Activated CD8-positive, alpha-beta memory T cell treated with anti-CD3 and anti-CD28 coated beads, Interleukin-2, amount 10 ng/mL, durations not matched to agents 7 days and 5 days (primary cell): ENCODE results near the gene GFOD1. TPM values are rescaled to one million over a fixed set of nuclear protein-coding genes. Genes with fewer than 3 reads are reported as not detected.
A peak's percentile ranks its signal among the peaks of the same experiment; 100 is the strongest.
"Not testable (repeated sequence)": the region's sequence is repeated elsewhere in the genome, so short reads cannot be mapped to it uniquely, and the experiment has no call there.

Source experiments
- ATAC-seq: fragments of 150-1000 bp; cut with Tn5 transposase; one replicate; pipeline ENCODE4 v1.10.0; 2021; ENCODE audit warnings: moderate library complexity
- CTCF ChIA-PET: fragments of 350-600 bp; sonication (Branson Sonifier 250); formaldehyde crosslinking; loops from one replicate; lab custom pipeline; 2021; ENCODE audit warnings: antibody characterized with exemption; lab: Charles Lee
- DNase-seq: peaks from one replicate; pipeline ENCODE4 v3.0.0-alpha.2; 2020
- H3K27ac Mint-ChIP-seq: one replicate; pipeline ENCODE4 v1.8.0; 2021; ENCODE audit warnings: mild to moderate bottlenecking, mixed read lengths
- H3K27me3 Mint-ChIP-seq: one replicate; pipeline ENCODE4 v1.8.0; 2021; ENCODE audit warnings: mixed read lengths
- H3K36me3 Mint-ChIP-seq: one replicate; pipeline ENCODE4 v1.8.0; 2021; ENCODE audit warnings: mild to moderate bottlenecking, mixed read lengths
- H3K4me1 Mint-ChIP-seq: one replicate; pipeline ENCODE4 v1.8.0; 2021; ENCODE audit warnings: mixed read lengths
- H3K4me3 Mint-ChIP-seq: one replicate; pipeline ENCODE4 v1.8.0; 2021; ENCODE audit warnings: mild to moderate bottlenecking, moderate library complexity, mixed read lengths
- H3K9me3 Mint-ChIP-seq: one replicate; pipeline ENCODE4 v1.8.0; 2022; ENCODE audit warnings: low read depth, mixed read lengths
- total RNA-seq, 2 experiments: library from RNA; stranded (reverse); gene quantifications; one replicate each; pipeline ENCODE4 v1.2.3, GENCODE V29; 2021

The GFOD1 gene
- total RNA-seq, 2 experiments from 2014 or later = 10.6 to 11.6 TPM

GRCh38 chr6:13334953-13335352 is 152.4 kb downstream of the GFOD1 start:
- H3K4me1 Mint-ChIP-seq = peaks cover 11% of the 10 kb centered on the region
- DNase-seq (no peak), ATAC-seq (no peak)
- CTCF ChIA-PET = interaction anchor here (0.8 to 2.9 kb wide), 6 partner anchors 21 to 240 kb away, joined by 3 to 21 read pairs (median 4); partner anchors contain the start of genes GFOD1 and SIRT5
- no peak overlapping the region for H3K4me3 Mint-ChIP-seq
- H3K9me3 Mint-ChIP-seq = no peaks in the 10 kb centered on the region
- H3K27ac Mint-ChIP-seq = no peak overlapping the region
- H3K27me3 Mint-ChIP-seq = peaks cover 5% of the 10 kb centered on the region
- H3K36me3 Mint-ChIP-seq = no peaks in the 10 kb centered on the region

- H3K27ac Mint-ChIP-seq = no peak overlapping the region
- CTCF ChIA-PET = interaction anchor here (0.7 to 2.1 kb wide), 11 partner anchors 10 to 421 kb away, joined by 3 to 8 read pairs (median 3); partner anchors contain the start of gene SIRT5
- no peak for DNase-seq
- H3K27me3 Mint-ChIP-seq = no peaks in the 10 kb centered on the region
- peaks cover 17% of the 10 kb centered on the region for H3K4me1 Mint-ChIP-seq
- H3K36me3 Mint-ChIP-seq = no peaks in the 10 kb centered on the region
- H3K4me3 Mint-ChIP-seq = no peak overlapping the region
- ATAC-seq = no peak
- H3K9me3 Mint-ChIP-seq = no peaks in the 10 kb centered on the region
Observed at GRCh38 chr6:13332349-13332706, 155.1 kb downstream of the GFOD1 start.

- Mint-ChIP-seq H3K4me3 (no peak overlapping the region), H3K27ac (no peak overlapping the region), H3K27me3 (no peaks in the 10 kb centered on the region), H3K4me1 (peaks cover 21% of the 10 kb centered on the region), H3K9me3 (no peaks in the 10 kb centered on the region), H3K36me3 (no peaks in the 10 kb centered on the region)
- ATAC-seq = no peak
- DNase-seq = no peak
- CTCF ChIA-PET = interaction anchor here (0.7 to 2.1 kb wide), 20 partner anchors 10 to 421 kb away, joined by 3 to 8 read pairs (median 4); partner anchors contain the start of genes NOL7 and SIRT5
Observed at GRCh38 chr6:13331516-13332348, 155.7 kb downstream of the GFOD1 start.

- H3K36me3 Mint-ChIP-seq = peaks cover 12% of the 10 kb centered on the region
- ATAC-seq (no peak), DNase-seq (no peak)
- H3K4me1 Mint-ChIP-seq = peaks cover 25% of the 10 kb centered on the region
- CTCF ChIA-PET = interaction anchor here (0.8 to 4.8 kb wide), 14 partner anchors 9 to 437 kb away, joined by 3 to 49 read pairs (median 4); partner anchors contain the start of genes GFOD1 and SIRT5
- no peaks in the 10 kb centered on the region for H3K27me3 Mint-ChIP-seq
- peak overlapping the region; percentile 87 for H3K4me3 Mint-ChIP-seq
- no peaks in the 10 kb centered on the region for H3K9me3 Mint-ChIP-seq
- H3K27ac Mint-ChIP-seq = peak overlapping the region; percentile 91
Observed at GRCh38 chr6:13328875-13329183, 158.6 kb downstream of the GFOD1 start.

- Mint-ChIP-seq H3K4me1 (peaks cover 25% of the 10 kb centered on the region), H3K27ac (peak within 1 kb of the TSS; percentile 91), H3K36me3 (peaks cover 18% of the 10 kb centered on the region), H3K27me3 (no peaks in the 10 kb centered on the region), H3K4me3 (peak within 1 kb of the TSS; percentile 87), H3K9me3 (no peaks in the 10 kb centered on the region)
- ATAC-seq (peak; percentile 96), DNase-seq (peak; percentile 95)
- CTCF ChIA-PET = interaction anchor here (0.5 to 4.8 kb wide), 18 partner anchors 9 to 439 kb away, joined by 3 to 49 read pairs (median 4); partner anchors contain the start of genes GFOD1 and SIRT5
Observed at GRCh38 chr6:13328076-13328874, 159.1 kb downstream of the GFOD1 start, which contains the start of gene TBC1D7. TSS of gene TBC1D7 (minus strand) at chr6:13328537. CDS start at chr6:13326898, 1,639 bp downstream.

GRCh38 chr6:13327691-13328075 is 159.7 kb downstream of the GFOD1 start:
- CTCF ChIA-PET = interaction anchor here (0.5 to 4.8 kb wide), 10 partner anchors 13 to 438 kb away, joined by 3 to 49 read pairs (median 5); partner anchors contain the start of gene SIRT5
- H3K27ac Mint-ChIP-seq = peak overlapping the region; percentile 91
- peaks cover 19% of the 10 kb centered on the region for H3K36me3 Mint-ChIP-seq
- peak overlapping the region; percentile 87 for H3K4me3 Mint-ChIP-seq
- H3K9me3 Mint-ChIP-seq = no peaks in the 10 kb centered on the region
- H3K4me1 Mint-ChIP-seq = peaks cover 25% of the 10 kb centered on the region
- no peaks in the 10 kb centered on the region for H3K27me3 Mint-ChIP-seq
- peak; percentile 2 for ATAC-seq
- DNase-seq = no peak

- CTCF ChIA-PET = not testable (repeated sequence)
Observed at GRCh38 chr6:13326031-13326586, 161.3 kb downstream of the GFOD1 start.

GRCh38 chr6:13319891-13320564 is 167.4 kb downstream of the GFOD1 start:
- Mint-ChIP-seq H3K27me3 (no peaks in the 10 kb centered on the region), H3K4me3 (no peak overlapping the region), H3K9me3 (no peaks in the 10 kb centered on the region), H3K36me3 (peaks cover 53% of the 10 kb centered on the region), H3K4me1 (no peaks in the 10 kb centered on the region), H3K27ac (no peak overlapping the region)
- ATAC-seq (no peak), DNase-seq (no peak)
- CTCF ChIA-PET = no interaction called here

More at GRCh38 chr6:13326031-13326586, 161.3 kb downstream of the GFOD1 start:
- DNase-seq, H3K27me3 Mint-ChIP-seq, ATAC-seq, H3K27ac Mint-ChIP-seq, H3K4me3 Mint-ChIP-seq, H3K9me3 Mint-ChIP-seq: not testable (repeated sequence)
- Mint-ChIP-seq H3K4me1 (peaks cover 25% of the 10 kb centered on the region), H3K36me3 (peaks cover 24% of the 10 kb centered on the region)

- CTCF ChIA-PET = interaction anchor here (0.7 kb wide), 1 partner anchor 131 kb away, joined by 3 read pairs; no protein-coding TSS in a partner anchor
- ATAC-seq (no peak), DNase-seq (no peak)
- Mint-ChIP-seq H3K9me3 (no peaks in the 10 kb centered on the region), H3K27me3 (no peaks in the 10 kb centered on the region), H3K36me3 (peaks cover 52% of the 10 kb centered on the region), H3K4me1 (no peaks in the 10 kb centered on the region), H3K27ac (no peak overlapping the region), H3K4me3 (no peak overlapping the region)
Observed at GRCh38 chr6:13318821-13319220, 168.6 kb downstream of the GFOD1 start.

GRCh38 chr6:13315896-13316295 is 171.5 kb downstream of the GFOD1 start:
- Mint-ChIP-seq H3K36me3 (peaks cover 54% of the 10 kb centered on the region), H3K4me1 (no peaks in the 10 kb centered on the region), H3K4me3 (no peak overlapping the region), H3K27ac (no peak overlapping the region), H3K27me3 (no peaks in the 10 kb centered on the region), H3K9me3 (no peaks in the 10 kb centered on the region)
- no peak for ATAC-seq
- CTCF ChIA-PET = no interaction called here
- DNase-seq = no peak

- Mint-ChIP-seq H3K27me3 (no peaks in the 10 kb centered on the region), H3K36me3 (peaks cover 50% of the 10 kb centered on the region), H3K27ac (no peak overlapping the region), H3K4me1 (no peaks in the 10 kb centered on the region), H3K9me3 (no peaks in the 10 kb centered on the region), H3K4me3 (no peak overlapping the region)
- no peak for ATAC-seq
- no peak for DNase-seq
- CTCF ChIA-PET = interaction anchor here (0.6 to 1.8 kb wide), 2 partner anchors 12 to 111 kb away, joined by 3 to 5 read pairs; no protein-coding TSS in a partner anchor
Observed at GRCh38 chr6:13314806-13315205, 172.6 kb downstream of the GFOD1 start.

GRCh38 chr6:13311155-13311554 is 176.2 kb downstream of the GFOD1 start:
- Mint-ChIP-seq H3K36me3 (peaks cover 45% of the 10 kb centered on the region), H3K27ac (no peak overlapping the region), H3K4me1 (no peaks in the 10 kb centered on the region), H3K9me3 (no peaks in the 10 kb centered on the region), H3K27me3 (no peaks in the 10 kb centered on the region), H3K4me3 (no peak overlapping the region)
- CTCF ChIA-PET = no interaction called here
- DNase-seq (no peak), ATAC-seq (no peak)
